ENCODE results near the gene PRRC2A.

GRCh38 chr6:31636698-31637596 lies 16.4 kb downstream of the PRRC2A start:
- no peak for TF ChIP-seq POLR2A (IDR thresholded peaks at IDR 0.05)
- no peak for TF ChIP-seq CTCF (IDR thresholded peaks at IDR 0.05)
